Panc1 (cell line): Measurements from ENCODE around the gene C1QA. TPM values are rescaled to one million over a fixed set of nuclear protein-coding genes. Genes with fewer than 3 reads are reported as not detected.

ENCODE experiments used
- ATAC-seq: fragments of 200-7000 bp; cut with Tn5 transposase; 2 replicates; pipeline ENCODE4 v1.9.1; 2020; ENCODE audit warnings: mild to moderate bottlenecking, moderate library complexity
- BruUV-seq: library from RNA; stranded (reverse); fragments of 400-500 nt; replicated peaks from 2 replicates; lab custom pipeline; 2021; lab: Mats Ljungman, UMichigan
- CTCF ChIA-PET: fragments of 300-600 bp; sonication (Branson Sonifier 250); formaldehyde crosslinking; loops from one replicate; lab custom pipeline; 2022; ENCODE audit warnings: antibody characterized with exemption; lab: Charles Lee
- POLR2A ChIA-PET: fragments of 300-600 bp; sonication (Branson Sonifier 250); formaldehyde crosslinking; loops from one replicate; lab custom pipeline; 2022; ENCODE audit warnings: antibody characterized with exemption; lab: Charles Lee
- DNase-seq: peaks from one replicate; pipeline ENCODE4 v3.0.0-alpha.2; 2010; ENCODE audit warnings: low read depth, low spot score
- H3K27ac ChIP-seq: 2 replicates; pipeline ENCODE4 v1.5.1; 2011; ENCODE audit warnings: mild to moderate bottlenecking, low read length, inconsistent platforms
- H3K27me3 ChIP-seq: fragments of 200-500 bp; sonication (Bioruptor generic); 2 replicates; pipeline ENCODE4 v1.6.0; 2014; ENCODE audit warnings: low read length, inconsistent platforms; ENCODE audit not compliant: control insufficient read depth, insufficient read depth
- H3K36me3 ChIP-seq: fragments of 200-500 bp; sonication (Bioruptor generic); 2 replicates; pipeline ENCODE4 v1.5.1; 2014; ENCODE audit warnings: inconsistent platforms, mild to moderate bottlenecking, low read length, moderate library complexity; ENCODE audit not compliant: control insufficient read depth, insufficient read depth
- H3K4me1 ChIP-seq: 2 replicates; pipeline ENCODE4 v1.5.1; 2011; ENCODE audit warnings: inconsistent platforms, mild to moderate bottlenecking, low read length, moderate library complexity; ENCODE audit not compliant: control insufficient read depth, insufficient read depth
- H3K4me3 ChIP-seq, 2 experiments: 2 replicates each; pipeline ENCODE4 v1.5.1; 2011 to 2012; ENCODE audit warnings: low read depth in 2 of 2, low read length in 2 of 2, mild to moderate bottlenecking in 2 of 2, inconsistent platforms in 1 of 2, moderate library complexity in 1 of 2
- H3K9me3 ChIP-seq: fragments of 200-500 bp; sonication (Bioruptor generic); 2 replicates; pipeline ENCODE4 v1.5.1; 2014; ENCODE audit warnings: low read depth, mild to moderate bottlenecking, inconsistent platforms, low read length, moderate library complexity; ENCODE audit not compliant: control insufficient read depth, insufficient read depth
- CTCF ChIP-seq: fragments of 450-650 bp; IDR thresholded peaks from 2 replicates; pipeline ENCODE4 v1.5.1; 2017; ENCODE audit warnings: mild to moderate bottlenecking
- POLR2AphosphoS5 ChIP-seq: IDR thresholded peaks from 2 replicates; pipeline ENCODE4 v1.6.1; 2012; ENCODE audit warnings: mild to moderate bottlenecking, low read depth, low read length, moderate library complexity
- REST ChIP-seq, 2 experiments: IDR thresholded peaks; 2 replicates each; pipeline ENCODE4 v1.6.1; 2011 to 2012; ENCODE audit warnings: low read depth in 2 of 2, control low read depth in 1 of 2, low read length in 1 of 2, mild to moderate bottlenecking in 1 of 2, moderate library complexity in 1 of 2; ENCODE audit not compliant: insufficient read depth in 1 of 2
- SIN3A ChIP-seq: IDR thresholded peaks from 2 replicates; pipeline ENCODE4 v1.6.1; 2012; ENCODE audit warnings: low read depth, mild to moderate bottlenecking, low read length, moderate library complexity, borderline replicate concordance; ENCODE audit not compliant: insufficient read depth
- TCF7L2 ChIP-seq: IDR thresholded peaks from 2 replicates; pipeline ENCODE4 v1.6.1; 2011; ENCODE audit warnings: mild to moderate bottlenecking, low read depth, low read length, inconsistent platforms
- in situ Hi-C: cut with HindIII; loops from 2 replicates; pipeline ENCODE4 v1.10.0; 2016; ENCODE audit warnings: low sequenced_read_pairs, low pct_unique_long_range_greater_than_20kb
- intact Hi-C: fragments of 100-400 bp; cut with micrococcal nuclease; formaldehyde crosslinking; loops from one replicate; pipeline ENCODE4 v1.10.0; 2022; ENCODE audit not compliant: unreplicated experiment
- total RNA-seq: library from RNA; stranded (reverse); gene quantifications from one replicate; pipeline ENCODE4 v1.2.1, GENCODE V29; 2021; ENCODE audit not compliant: unreplicated experiment

C1QA gene
- total RNA-seq, 1 experiment from 2014 or later = 0.41 TPM

- BruUV-seq = no TSS peak
- POLR2A ChIA-PET = no interaction called here
- Histone ChIP-seq H3K4me1 (no peaks in the 10 kb centered on the region), H3K27ac (no peak overlapping the region), H3K36me3 (no peaks in the 10 kb centered on the region), H3K9me3 (no peaks in the 10 kb centered on the region), H3K27me3 (peaks cover 14% of the 10 kb centered on the region), H3K4me3 (no peak overlapping the region)
- no peak for ATAC-seq
- intact Hi-C loops = no loop called here
- CTCF ChIA-PET = no interaction called here
- TF ChIP-seq TCF7L2 (no peak), POLR2AphosphoS5 (no peak)
- no peak for DNase-seq
- in situ Hi-C loops = no loop called here
Observed at GRCh38 chr1:22618056-22618455, 18.4 kb upstream of the C1QA start.

- ChIA-PET POLR2A (no interaction called here), CTCF (no interaction called here)
- no peak overlapping the region for H3K4me3 ChIP-seq
- no peaks in the 10 kb centered on the region for H3K36me3 ChIP-seq
- ATAC-seq (no peak), DNase-seq (no peak)
- H3K9me3 ChIP-seq = no peaks in the 10 kb centered on the region
- H3K4me1 ChIP-seq = no peaks in the 10 kb centered on the region
- H3K27ac ChIP-seq = no peak overlapping the region
- H3K27me3 ChIP-seq = peaks cover 11% of the 10 kb centered on the region
- intact Hi-C loops = no loop called here
- BruUV-seq = no TSS peak
- in situ Hi-C loops = no loop called here
- TF ChIP-seq REST (IDR thresholded peaks at IDR 0.05; ENCODE audit: insufficient read depth in 1 of 2, low read depth in 2 of 2, low read length in 1 of 2) (no peak), POLR2AphosphoS5 (no peak), SIN3A (no peak), CTCF (no peak), TCF7L2 (no peak)
Observed at GRCh38 chr1:22619252-22619651, 17.2 kb upstream of the C1QA start.

GRCh38 chr1:22619798-22620197 lies 16.6 kb upstream of the C1QA start:
- ATAC-seq = no peak
- peaks cover 11% of the 10 kb centered on the region for H3K27me3 ChIP-seq
- H3K4me3 ChIP-seq = no peak overlapping the region
- no peak for TF ChIP-seq SIN3A
- no peak for TF ChIP-seq TCF7L2
- no peak for TF ChIP-seq CTCF
- no peak for TF ChIP-seq POLR2AphosphoS5
- no peak for TF ChIP-seq REST (IDR thresholded peaks at IDR 0.05; ENCODE audit: insufficient read depth in 1 of 2, low read depth in 2 of 2, low read length in 1 of 2)
- no peaks in the 10 kb centered on the region for H3K9me3 ChIP-seq
- intact Hi-C loops (no loop called here), in situ Hi-C loops (no loop called here)
- BruUV-seq = no TSS peak
- POLR2A ChIA-PET = interaction anchor here (0.5 kb wide), 1 partner anchor 29 kb away, joined by 5 read pairs; no protein-coding TSS in a partner anchor
- no peaks in the 10 kb centered on the region for H3K4me1 ChIP-seq
- no peak for DNase-seq
- no peak overlapping the region for H3K27ac ChIP-seq
- CTCF ChIA-PET = no interaction called here
- no peaks in the 10 kb centered on the region for H3K36me3 ChIP-seq
